Measurements from ENCODE around the gene ALPK3. TPM values are rescaled to one million over a fixed set of nuclear protein-coding genes. Genes with fewer than 3 reads are reported as not detected.

ALPK3 gene
- polyA plus RNA-seq, 4 donors = 13.6 to 19.0 (median 16.0) TPM

DNA sequence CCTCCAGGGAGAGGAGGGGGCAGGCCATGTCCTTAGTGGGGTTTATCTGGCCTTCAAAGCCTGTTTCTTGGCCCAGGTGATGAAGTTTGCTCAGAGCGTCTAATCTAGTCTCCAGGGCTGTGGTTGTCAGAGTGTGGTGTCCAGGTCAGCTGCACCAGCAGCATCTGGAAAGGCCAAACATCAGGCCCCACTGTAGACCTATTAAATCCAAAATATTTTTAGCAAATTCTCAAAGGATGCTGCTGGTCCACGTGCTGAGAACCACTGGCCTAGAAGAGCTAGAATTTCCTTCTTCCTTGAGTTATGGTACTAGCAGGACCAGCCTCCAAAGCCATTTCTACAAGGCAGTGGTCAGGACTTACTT is 96.2 kb downstream of the ALPK3 start:
- DNase-seq (ENCODE audit: low read depth in 4 of 4, low spot score in 3 of 4) = no peak

DNA sequence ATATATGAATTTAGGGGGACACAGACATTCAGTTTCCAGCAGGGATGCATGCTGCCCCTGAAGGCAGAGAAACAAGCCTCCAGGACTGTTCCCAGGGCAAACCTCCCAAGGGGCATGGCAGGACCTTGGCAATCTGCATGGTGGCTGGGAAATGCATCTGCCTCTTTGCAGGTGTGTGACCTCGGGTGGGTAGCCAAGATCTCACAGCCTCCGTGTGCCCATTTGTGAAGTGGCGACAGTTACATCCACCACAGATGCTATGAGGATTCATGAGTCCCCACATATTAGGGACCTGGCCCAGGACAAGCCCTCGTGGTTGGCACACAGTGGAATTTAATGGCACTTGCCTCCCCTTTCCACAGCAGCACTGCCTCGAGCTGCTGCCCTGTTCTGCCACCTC is 97.2 kb downstream of the ALPK3 start:
- no peak for DNase-seq (ENCODE audit: low read depth in 4 of 4, low spot score in 3 of 4)

DNA sequence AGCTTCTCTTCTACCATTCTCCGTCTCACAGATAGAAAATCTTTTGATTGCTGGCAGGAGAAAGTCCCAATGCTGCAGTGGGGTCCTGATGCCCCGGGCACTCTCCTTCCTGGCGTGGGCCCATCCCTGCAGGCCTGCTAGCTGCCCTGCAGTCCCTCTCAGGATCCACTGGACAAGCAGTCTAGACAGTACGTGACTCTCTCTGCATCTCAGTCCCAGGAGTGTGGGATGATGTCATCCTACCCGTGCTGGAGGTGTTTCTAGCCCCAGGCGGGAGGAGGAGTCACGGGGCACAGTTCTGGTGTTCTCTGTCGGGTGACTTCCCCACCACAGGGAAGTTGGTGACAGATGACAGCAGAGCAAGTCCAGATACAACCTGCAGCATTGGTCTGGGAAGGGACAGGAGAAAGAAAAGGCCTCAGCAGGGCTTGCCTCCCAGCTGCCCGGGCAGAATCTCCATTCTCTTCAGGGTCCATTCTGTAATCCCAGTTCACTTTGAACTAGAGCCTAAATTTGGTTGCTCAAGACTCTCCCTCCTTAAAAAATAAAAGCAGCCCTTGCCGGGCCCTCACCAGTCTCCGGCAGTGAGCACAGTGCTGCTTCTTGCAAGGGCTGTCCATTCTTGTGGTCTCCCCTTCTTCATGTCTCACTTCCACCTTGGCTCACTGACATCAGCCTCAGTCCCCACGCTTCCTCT is 97.9 kb downstream of the ALPK3 start:
- peak in 3 of 4 donors; percentile 41 to 76 (median 57) for DNase-seq (ENCODE audit: low read depth in 4 of 4, low spot score in 3 of 4)

DNA sequence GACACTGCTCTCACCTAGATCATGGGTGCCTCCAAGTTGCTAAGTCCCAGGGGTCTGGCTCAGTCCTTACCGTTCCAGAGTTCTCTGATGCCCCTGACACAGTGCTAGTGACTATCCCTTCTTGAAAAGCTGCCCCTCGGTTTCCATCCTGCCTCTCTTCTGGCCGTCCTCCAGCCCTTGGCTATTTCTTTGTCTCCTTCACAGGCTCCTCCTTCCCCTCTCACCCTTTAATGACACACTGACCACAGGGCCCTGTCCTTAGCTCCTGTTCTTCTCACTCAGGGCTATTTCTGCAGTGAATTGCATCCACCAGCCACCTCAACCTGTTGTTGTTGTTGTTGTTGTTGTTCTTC is 98.4 kb downstream of the ALPK3 start:
- no peak for DNase-seq (ENCODE audit: low read depth in 4 of 4, low spot score in 3 of 4)

DNA sequence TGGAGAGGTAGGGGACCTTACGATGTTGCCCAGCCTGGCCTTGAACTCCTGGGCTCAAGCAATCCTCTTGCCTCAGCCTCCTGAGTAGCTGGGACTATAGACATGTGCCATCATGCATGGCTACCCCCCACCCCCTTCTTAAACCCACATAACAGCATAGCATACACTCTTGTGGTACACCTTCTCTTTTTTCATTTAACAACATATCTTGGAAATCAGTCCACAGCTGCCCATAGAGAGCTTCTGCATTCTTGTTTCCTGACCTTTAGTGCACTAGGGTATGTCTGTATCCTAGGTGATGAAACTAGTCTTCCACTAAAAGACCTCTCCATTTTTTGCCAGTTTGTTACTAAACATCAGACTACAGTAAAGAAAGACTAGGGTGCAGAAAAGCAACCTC is 100.3 kb downstream of the ALPK3 start:
- no peak for DNase-seq (ENCODE audit: low read depth in 4 of 4, low spot score in 3 of 4)

DNA sequence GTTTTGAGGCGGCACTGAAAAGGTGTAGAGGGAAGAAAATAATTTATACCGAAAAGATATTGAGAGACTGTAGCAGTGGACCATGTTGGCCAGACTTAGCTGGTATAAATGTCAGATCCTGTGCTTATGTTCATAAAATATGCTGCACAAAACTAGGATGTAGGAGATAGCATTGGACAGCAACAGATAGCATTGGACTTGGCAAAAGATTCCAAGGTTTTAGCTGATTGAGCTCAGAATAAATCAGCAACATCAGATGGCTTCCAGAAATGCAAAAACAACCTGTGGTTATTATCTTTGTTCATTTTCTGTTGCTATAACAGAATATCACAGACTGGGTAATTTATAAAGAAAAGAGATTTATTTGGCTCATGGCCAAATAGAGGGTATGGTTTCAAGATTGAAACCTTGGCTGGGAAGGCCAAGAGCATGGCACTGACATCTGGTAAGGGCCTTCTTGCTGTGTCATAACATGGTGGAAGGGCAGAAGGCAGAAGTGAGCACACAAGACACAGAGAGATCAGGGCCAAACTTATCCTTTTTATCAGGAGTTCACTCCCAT is 102.0 kb downstream of the ALPK3 start:
- DNase-seq (ENCODE audit: low read depth in 4 of 4, low spot score in 3 of 4) = no peak

DNA sequence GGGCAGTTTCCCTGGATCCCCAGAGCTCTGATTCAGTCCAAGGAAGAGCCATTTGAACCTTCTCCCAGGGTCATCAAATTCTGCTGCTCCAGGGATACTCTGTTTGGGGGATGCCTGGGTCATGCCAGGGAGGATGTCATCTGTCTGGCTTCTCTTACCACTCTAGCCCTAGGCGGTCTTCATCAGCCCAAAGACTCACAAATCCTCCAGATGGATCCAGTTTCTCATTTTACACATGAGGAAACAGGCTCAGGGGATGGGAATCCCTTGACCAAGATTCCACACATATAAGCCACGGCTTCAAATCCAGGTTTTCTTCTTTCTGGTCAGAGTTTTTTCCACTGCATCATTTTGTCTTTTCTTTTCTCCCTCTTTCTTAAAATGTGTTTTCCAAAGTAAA is 104.0 kb downstream of the ALPK3 start:
- no peak for DNase-seq (ENCODE audit: low read depth in 4 of 4, low spot score in 3 of 4)

DNA sequence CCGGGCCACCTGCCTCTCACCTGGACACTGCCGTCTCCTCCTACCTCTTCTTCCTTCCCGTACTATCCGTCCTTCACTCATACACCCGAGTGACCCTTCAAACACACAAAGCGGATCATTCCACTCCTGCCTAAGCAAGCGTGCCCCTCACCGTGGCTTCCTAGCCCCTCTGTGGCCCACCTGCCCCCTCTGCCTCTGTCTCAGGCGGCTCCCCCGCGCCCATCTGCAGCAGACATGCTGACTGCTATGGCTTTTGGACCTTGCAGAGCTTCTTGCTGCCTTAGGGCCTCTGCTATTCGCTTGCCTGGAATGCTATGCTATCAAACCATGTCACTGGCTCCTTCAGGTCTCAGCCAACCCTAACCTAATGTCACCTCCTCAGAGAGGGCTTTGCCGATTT is 105.4 kb downstream of the ALPK3 start:
- no peak for DNase-seq (ENCODE audit: low read depth in 4 of 4, low spot score in 3 of 4)

Other genes starting within 250 kb of the ALPK3 start
- gene ZSCAN2, start 216.3 kb upstream of the ALPK3 start, polyA plus RNA-seq (ENCODE audit: insufficient read length in 4 of 4) = 10 to 100 TPM; 23.0 to 33.6 (median 28.2) TPM
- 10 to 100 TPM; 23.2 to 59.8 (median 41.1) TPM for gene WDR73, start 163.1 kb upstream of the ALPK3 start, polyA plus RNA-seq (ENCODE audit: insufficient read length in 4 of 4)
- 1 to 10 TPM; 4.8 to 7.0 (median 5.2) TPM for gene NMB, start 159.2 kb upstream of the ALPK3 start, polyA plus RNA-seq (ENCODE audit: insufficient read length in 4 of 4)
- 100 to 1,000 TPM; 249 to 329 (median 277) TPM for gene SEC11A, start 101.2 kb upstream of the ALPK3 start, polyA plus RNA-seq (ENCODE audit: insufficient read length in 4 of 4)
- gene ZNF592, start 68.8 kb upstream of the ALPK3 start, polyA plus RNA-seq (ENCODE audit: insufficient read length in 4 of 4) = 10 to 100 TPM; 27.2 to 33.4 (median 28.1) TPM
- gene SLC28A1, start 67.3 kb downstream of the ALPK3 start, polyA plus RNA-seq (ENCODE audit: insufficient read length in 4 of 4) = 1 to 10 TPM in 3 of 4 donors, under 1 TPM in 1; 0.75 to 6.4 (median 4.9) TPM
- gene PDE8A, start 164.5 kb downstream of the ALPK3 start, polyA plus RNA-seq (ENCODE audit: insufficient read length in 4 of 4) = 10 to 100 TPM; 38.4 to 59.6 (median 44.0) TPM